ENCODE data around the gene MAP3K6. TPM values are rescaled to one million over a fixed set of nuclear protein-coding genes. Genes with fewer than 3 reads are reported as not detected.

Gene MAP3K6, protein sequence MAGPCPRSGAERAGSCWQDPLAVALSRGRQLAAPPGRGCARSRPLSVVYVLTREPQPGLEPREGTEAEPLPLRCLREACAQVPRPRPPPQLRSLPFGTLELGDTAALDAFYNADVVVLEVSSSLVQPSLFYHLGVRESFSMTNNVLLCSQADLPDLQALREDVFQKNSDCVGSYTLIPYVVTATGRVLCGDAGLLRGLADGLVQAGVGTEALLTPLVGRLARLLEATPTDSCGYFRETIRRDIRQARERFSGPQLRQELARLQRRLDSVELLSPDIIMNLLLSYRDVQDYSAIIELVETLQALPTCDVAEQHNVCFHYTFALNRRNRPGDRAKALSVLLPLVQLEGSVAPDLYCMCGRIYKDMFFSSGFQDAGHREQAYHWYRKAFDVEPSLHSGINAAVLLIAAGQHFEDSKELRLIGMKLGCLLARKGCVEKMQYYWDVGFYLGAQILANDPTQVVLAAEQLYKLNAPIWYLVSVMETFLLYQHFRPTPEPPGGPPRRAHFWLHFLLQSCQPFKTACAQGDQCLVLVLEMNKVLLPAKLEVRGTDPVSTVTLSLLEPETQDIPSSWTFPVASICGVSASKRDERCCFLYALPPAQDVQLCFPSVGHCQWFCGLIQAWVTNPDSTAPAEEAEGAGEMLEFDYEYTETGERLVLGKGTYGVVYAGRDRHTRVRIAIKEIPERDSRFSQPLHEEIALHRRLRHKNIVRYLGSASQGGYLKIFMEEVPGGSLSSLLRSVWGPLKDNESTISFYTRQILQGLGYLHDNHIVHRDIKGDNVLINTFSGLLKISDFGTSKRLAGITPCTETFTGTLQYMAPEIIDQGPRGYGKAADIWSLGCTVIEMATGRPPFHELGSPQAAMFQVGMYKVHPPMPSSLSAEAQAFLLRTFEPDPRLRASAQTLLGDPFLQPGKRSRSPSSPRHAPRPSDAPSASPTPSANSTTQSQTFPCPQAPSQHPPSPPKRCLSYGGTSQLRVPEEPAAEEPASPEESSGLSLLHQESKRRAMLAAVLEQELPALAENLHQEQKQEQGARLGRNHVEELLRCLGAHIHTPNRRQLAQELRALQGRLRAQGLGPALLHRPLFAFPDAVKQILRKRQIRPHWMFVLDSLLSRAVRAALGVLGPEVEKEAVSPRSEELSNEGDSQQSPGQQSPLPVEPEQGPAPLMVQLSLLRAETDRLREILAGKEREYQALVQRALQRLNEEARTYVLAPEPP (N-terminal part only)
- total RNA-seq (10 to 100 TPM; 84.8 to 90.3 TPM), polyA plus RNA-seq (100 to 1,000 TPM in 1 of 2 donors, 10 to 100 TPM in 1; 11.5 to 164 TPM)
- long read RNA-seq, donor 1, full-length matches to known transcripts: 7 of 112 reads
- long read RNA-seq, donor 1, partial matches to known transcripts: 80 of 112 reads
- long read RNA-seq, donor 1, other reads (novel, unspliced or antisense): 25 of 112 reads
- long read RNA-seq, donor 2, full-length matches to known transcripts: 11 of 45 reads
- long read RNA-seq, donor 2, partial matches to known transcripts: 18 of 45 reads
- long read RNA-seq, donor 2, other reads (novel, unspliced or antisense): 16 of 45 reads

GRCh38 chr1:27366411-27367159 is at the start of gene MAP3K6:
Gene MAP3K6, minus strand, starts transcription at chr1:27366961. Its CDS starts 364 bp downstream, at chr1:27366597.
- H3K9me3 ChIP-seq (ENCODE audit: control insufficient read depth, low read length): no peaks in the 10 kb centered on the region
- intact Hi-C loops (cut with DNase I): loop anchor here in 1 of 2 donors (1.0 kb wide), 1 partner anchor 44 kb away; the partner anchor contains the start of gene TMEM222
- peaks cover 0 to 4% of the 10 kb centered on the region in 2 donors for H3K36me3 ChIP-seq (ENCODE audit: control insufficient read depth in 1 of 2, insufficient read depth in 2 of 2, low read length in 1 of 2)
- ATAC-seq (ENCODE audit: low FRiP score) (peak; percentile 88), DNase-seq (peak; percentile 94 to 96)
- no peaks in the 10 kb centered on the region for H3K4me1 ChIP-seq (ENCODE audit: control insufficient read depth in 1 of 2, insufficient read depth in 2 of 2, low read length in 2 of 2)
- 0 to 1% methylated on average over 58 to 67 of the region's 67 CpGs for WGBS, 2 donors
- peak within 1 kb of the TSS; percentile 82 to 87 for H3K4me3 ChIP-seq (ENCODE audit: low read length in 2 of 2)
- H3K27ac ChIP-seq (ENCODE audit: low read depth in 1 of 2, low read length in 2 of 2): peak within 1 kb of the TSS; percentile 93 to 94
- H3K27me3 ChIP-seq (ENCODE audit: control insufficient read depth in 1 of 2, insufficient read depth in 2 of 2, low read length in 1 of 2): no peaks in the 10 kb centered on the region

DNA sequence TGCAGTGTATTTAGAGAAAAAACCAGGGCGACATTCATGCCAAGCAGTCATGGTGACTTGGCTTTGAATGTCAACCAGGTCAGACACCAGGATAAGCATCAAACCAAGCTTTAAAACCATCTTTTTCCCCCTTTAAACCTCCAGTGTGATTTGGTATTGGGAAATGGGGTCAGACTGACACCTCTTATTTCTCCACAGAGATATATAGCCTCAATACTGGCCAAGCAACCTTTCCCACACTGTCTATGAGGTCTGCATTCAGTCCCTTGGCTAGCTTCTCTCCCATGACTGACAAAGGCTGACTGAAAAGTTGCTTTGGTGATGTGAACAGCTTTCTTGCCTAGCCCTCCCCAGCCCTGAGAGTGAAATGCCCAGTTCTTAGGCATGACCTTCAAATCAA is 47.3 kb upstream of the MAP3K6 start:
- H3K4me1 ChIP-seq (ENCODE audit: control insufficient read depth in 1 of 2, insufficient read depth in 2 of 2, low read length in 2 of 2): no peaks in the 10 kb centered on the region
- DNase-seq (no peak), ATAC-seq (ENCODE audit: low FRiP score) (no peak)
- H3K9me3 ChIP-seq (ENCODE audit: control insufficient read depth, low read length): no peaks in the 10 kb centered on the region
- H3K27me3 ChIP-seq (ENCODE audit: control insufficient read depth in 1 of 2, insufficient read depth in 2 of 2, low read length in 1 of 2): no peaks in the 10 kb centered on the region
- no peak overlapping the region for H3K4me3 ChIP-seq (ENCODE audit: low read length in 2 of 2)
- H3K36me3 ChIP-seq (ENCODE audit: control insufficient read depth in 1 of 2, insufficient read depth in 2 of 2, low read length in 1 of 2): peaks cover 18 to 31% of the 10 kb centered on the region in 2 donors
- intact Hi-C loops (cut with DNase I): no loop called here
- no peak overlapping the region for H3K27ac ChIP-seq (ENCODE audit: low read depth in 1 of 2, low read length in 2 of 2)
- 55 to 72% methylated on average over 1 of the region's 1 CpG for WGBS, 2 donors

DNA sequence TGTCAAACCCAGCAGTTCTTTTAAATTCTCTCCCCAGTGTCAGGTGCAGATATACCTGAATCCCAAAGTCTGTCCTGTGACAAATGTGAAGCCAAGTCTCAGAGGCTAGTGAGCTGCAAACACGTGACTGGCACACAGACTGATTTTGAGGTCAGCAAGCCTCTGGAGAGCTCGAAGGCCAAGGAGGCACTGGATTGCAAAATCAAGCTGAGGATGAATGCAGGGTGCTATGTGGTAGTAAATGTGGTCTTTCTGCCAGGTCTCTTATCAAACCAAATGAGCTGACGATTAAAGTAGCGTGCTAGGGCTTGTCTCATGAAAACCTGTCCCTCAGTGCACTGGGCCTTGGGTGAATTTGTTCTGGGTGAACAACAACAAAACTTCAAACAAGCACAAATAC is 46.2 kb upstream of the MAP3K6 start:
- Histone ChIP-seq H3K4me3 (ENCODE audit: low read length in 2 of 2) (no peak overlapping the region), H3K4me1 (ENCODE audit: control insufficient read depth in 1 of 2, insufficient read depth in 2 of 2, low read length in 2 of 2) (no peaks in the 10 kb centered on the region), H3K36me3 (ENCODE audit: control insufficient read depth in 1 of 2, insufficient read depth in 2 of 2, low read length in 1 of 2) (peaks cover 24 to 31% of the 10 kb centered on the region in 2 donors), H3K27me3 (ENCODE audit: control insufficient read depth in 1 of 2, insufficient read depth in 2 of 2, low read length in 1 of 2) (no peaks in the 10 kb centered on the region), H3K27ac (ENCODE audit: low read depth in 1 of 2, low read length in 2 of 2) (no peak overlapping the region), H3K9me3 (ENCODE audit: control insufficient read depth, low read length) (no peaks in the 10 kb centered on the region)
- ATAC-seq (ENCODE audit: low FRiP score) (no peak), DNase-seq (no peak)
- 70 to 77% methylated on average over 4 of the region's 4 CpGs for WGBS, 2 donors
- intact Hi-C loops (cut with DNase I): no loop called here

DNA sequence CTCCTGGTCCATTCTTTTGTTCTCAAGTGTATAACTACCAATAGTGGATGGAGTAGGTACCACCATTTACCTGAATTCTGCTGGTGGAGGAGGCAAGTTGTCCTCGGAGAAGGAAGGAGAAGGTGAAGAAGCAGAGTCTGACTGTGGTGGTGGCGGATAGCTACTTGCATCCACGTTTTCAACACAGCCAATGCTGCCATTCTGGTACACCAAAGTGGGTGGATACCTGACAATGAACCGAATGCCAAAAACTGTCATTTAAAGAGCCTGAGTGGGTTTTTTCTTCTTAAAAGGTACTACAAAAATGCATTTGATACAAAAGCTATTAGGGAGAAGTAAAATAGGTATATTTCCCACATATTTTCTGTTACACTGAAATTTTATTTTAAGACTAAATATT is 45.7 kb upstream of the MAP3K6 start:
- Histone ChIP-seq H3K4me3 (ENCODE audit: low read length in 2 of 2) (no peak overlapping the region), H3K9me3 (ENCODE audit: control insufficient read depth, low read length) (no peaks in the 10 kb centered on the region), H3K36me3 (ENCODE audit: control insufficient read depth in 1 of 2, insufficient read depth in 2 of 2, low read length in 1 of 2) (peaks cover 23 to 31% of the 10 kb centered on the region in 2 donors), H3K27ac (ENCODE audit: low read depth in 1 of 2, low read length in 2 of 2) (no peak overlapping the region), H3K27me3 (ENCODE audit: control insufficient read depth in 1 of 2, insufficient read depth in 2 of 2, low read length in 1 of 2) (no peaks in the 10 kb centered on the region), H3K4me1 (ENCODE audit: control insufficient read depth in 1 of 2, insufficient read depth in 2 of 2, low read length in 2 of 2) (no peaks in the 10 kb centered on the region)
- 88 to 90% methylated on average over 4 of the region's 4 CpGs for WGBS, 2 donors
- intact Hi-C loops (cut with DNase I): no loop called here
- no peak for ATAC-seq (ENCODE audit: low FRiP score)
- no peak for DNase-seq

DNA sequence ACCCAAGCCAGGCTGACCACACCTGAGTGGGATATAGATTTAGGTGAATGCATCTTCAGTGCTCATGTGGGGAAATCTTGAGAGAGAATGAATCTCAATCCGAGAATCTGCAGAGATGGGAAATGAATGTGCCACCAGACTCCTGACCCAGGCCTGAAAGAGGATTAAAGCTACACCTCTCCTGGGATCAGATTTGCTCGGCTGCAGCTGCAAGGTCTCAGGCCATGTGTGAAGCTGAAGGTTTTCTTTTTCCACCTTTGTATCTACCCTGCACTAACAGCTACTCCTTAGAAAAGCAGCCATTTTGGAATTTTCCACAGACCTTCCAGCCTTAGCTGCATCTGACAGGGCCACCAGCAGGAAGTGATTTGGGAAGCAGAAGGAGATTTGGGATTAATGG is 43.9 kb upstream of the MAP3K6 start:
- ATAC-seq (ENCODE audit: low FRiP score) (no peak), DNase-seq (no peak)
- Histone ChIP-seq H3K27me3 (ENCODE audit: control insufficient read depth in 1 of 2, insufficient read depth in 2 of 2, low read length in 1 of 2) (no peaks in the 10 kb centered on the region), H3K4me1 (ENCODE audit: control insufficient read depth in 1 of 2, insufficient read depth in 2 of 2, low read length in 2 of 2) (no peaks in the 10 kb centered on the region), H3K9me3 (ENCODE audit: control insufficient read depth, low read length) (no peaks in the 10 kb centered on the region), H3K4me3 (ENCODE audit: low read length in 2 of 2) (no peak overlapping the region), H3K36me3 (ENCODE audit: control insufficient read depth in 1 of 2, insufficient read depth in 2 of 2, low read length in 1 of 2) (peaks cover 21 to 24% of the 10 kb centered on the region in 2 donors), H3K27ac (ENCODE audit: low read depth in 1 of 2, low read length in 2 of 2) (no peak overlapping the region)
- intact Hi-C loops (cut with DNase I): no loop called here
- WGBS, 2 donors: 86 to 87% methylated on average over 2 of the region's 2 CpGs

GRCh38 chr1:27409669-27410068 is 42.9 kb upstream of the MAP3K6 start:
- intact Hi-C loops (cut with DNase I): loop anchor here in 1 of 2 donors (10.0 kb wide), 1 partner anchor 75 kb away; no protein-coding TSS in a partner anchor
- Histone ChIP-seq H3K27me3 (ENCODE audit: control insufficient read depth in 1 of 2, insufficient read depth in 2 of 2, low read length in 1 of 2) (no peaks in the 10 kb centered on the region), H3K4me1 (ENCODE audit: control insufficient read depth in 1 of 2, insufficient read depth in 2 of 2, low read length in 2 of 2) (no peaks in the 10 kb centered on the region), H3K4me3 (ENCODE audit: low read length in 2 of 2) (no peak overlapping the region), H3K36me3 (ENCODE audit: control insufficient read depth in 1 of 2, insufficient read depth in 2 of 2, low read length in 1 of 2) (peaks cover 20 to 21% of the 10 kb centered on the region in 2 donors), H3K9me3 (ENCODE audit: control insufficient read depth, low read length) (no peaks in the 10 kb centered on the region), H3K27ac (ENCODE audit: low read depth in 1 of 2, low read length in 2 of 2) (no peak overlapping the region)
- 90 to 91% methylated on average over 10 to 11 of the region's 11 CpGs for WGBS, 2 donors
- ATAC-seq (ENCODE audit: low FRiP score) (no peak), DNase-seq (no peak)

DNA sequence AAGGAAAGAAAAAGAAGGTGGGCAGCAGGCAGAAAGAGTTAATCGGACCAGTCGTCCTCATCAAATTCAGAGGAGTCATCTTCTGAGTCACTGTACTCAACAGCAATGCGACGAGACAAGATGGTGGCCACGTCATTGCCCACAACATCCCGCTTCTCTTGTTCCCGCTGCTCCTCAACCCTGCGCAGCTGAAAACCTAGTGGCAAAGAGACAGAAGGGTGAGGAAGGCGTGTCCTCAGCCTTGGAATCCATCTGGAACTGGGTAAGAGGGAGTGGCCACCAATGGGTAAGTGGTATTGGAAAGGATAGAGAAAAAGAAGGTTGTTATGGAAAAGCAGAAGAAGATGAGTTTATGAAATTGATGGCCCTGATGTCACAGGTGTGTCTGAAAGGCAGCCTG is 41.4 kb upstream of the MAP3K6 start:
- Histone ChIP-seq H3K4me1 (ENCODE audit: control insufficient read depth in 1 of 2, insufficient read depth in 2 of 2, low read length in 2 of 2) (no peaks in the 10 kb centered on the region), H3K27ac (ENCODE audit: low read depth in 1 of 2, low read length in 2 of 2) (no peak overlapping the region), H3K4me3 (ENCODE audit: low read length in 2 of 2) (no peak overlapping the region), H3K27me3 (ENCODE audit: control insufficient read depth in 1 of 2, insufficient read depth in 2 of 2, low read length in 1 of 2) (no peaks in the 10 kb centered on the region), H3K36me3 (ENCODE audit: control insufficient read depth in 1 of 2, insufficient read depth in 2 of 2, low read length in 1 of 2) (peaks cover 8 to 16% of the 10 kb centered on the region in 2 donors), H3K9me3 (ENCODE audit: control insufficient read depth, low read length) (no peaks in the 10 kb centered on the region)
- WGBS, 2 donors: 92 to 94% methylated on average over 9 of the region's 9 CpGs
- intact Hi-C loops (cut with DNase I): loop anchor here in 1 of 2 donors (10.0 kb wide), 1 partner anchor 77 kb away; no protein-coding TSS in a partner anchor
- ATAC-seq (ENCODE audit: low FRiP score): no peak
- no peak for DNase-seq
